ENCODE data around the gene SLC29A1.

The SLC29A1 gene

DNA sequence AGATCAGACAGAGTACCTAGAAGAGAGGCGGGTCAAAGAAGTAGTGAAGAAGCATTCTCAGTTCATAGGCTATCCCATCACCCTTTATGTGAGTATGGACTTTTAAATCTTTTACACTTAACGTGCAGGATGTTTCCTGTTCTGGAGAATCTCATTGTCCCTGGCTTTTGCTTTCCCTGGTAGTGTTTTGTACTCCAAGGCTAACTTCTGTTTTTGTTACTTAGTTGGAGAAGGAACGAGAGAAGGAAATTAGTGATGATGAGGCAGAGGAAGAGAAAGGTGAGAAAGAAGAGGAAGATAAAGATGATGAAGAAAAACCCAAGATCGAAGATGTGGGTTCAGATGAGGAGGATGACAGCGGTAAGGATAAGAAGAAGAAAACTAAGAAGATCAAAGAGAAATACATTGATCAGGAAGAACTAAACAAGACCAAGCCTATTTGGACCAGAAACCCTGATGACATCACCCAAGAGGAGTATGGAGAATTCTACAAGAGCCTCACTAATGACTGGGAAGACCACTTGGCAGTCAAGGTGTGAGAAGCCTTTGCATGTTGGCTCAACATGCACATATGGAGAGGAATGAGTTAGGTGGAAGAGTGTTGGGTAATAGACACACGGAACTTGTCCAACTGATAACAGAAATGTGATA is 26.8 kb downstream of the SLC29A1 start:
- TF ChIP-seq, protein P1, sequence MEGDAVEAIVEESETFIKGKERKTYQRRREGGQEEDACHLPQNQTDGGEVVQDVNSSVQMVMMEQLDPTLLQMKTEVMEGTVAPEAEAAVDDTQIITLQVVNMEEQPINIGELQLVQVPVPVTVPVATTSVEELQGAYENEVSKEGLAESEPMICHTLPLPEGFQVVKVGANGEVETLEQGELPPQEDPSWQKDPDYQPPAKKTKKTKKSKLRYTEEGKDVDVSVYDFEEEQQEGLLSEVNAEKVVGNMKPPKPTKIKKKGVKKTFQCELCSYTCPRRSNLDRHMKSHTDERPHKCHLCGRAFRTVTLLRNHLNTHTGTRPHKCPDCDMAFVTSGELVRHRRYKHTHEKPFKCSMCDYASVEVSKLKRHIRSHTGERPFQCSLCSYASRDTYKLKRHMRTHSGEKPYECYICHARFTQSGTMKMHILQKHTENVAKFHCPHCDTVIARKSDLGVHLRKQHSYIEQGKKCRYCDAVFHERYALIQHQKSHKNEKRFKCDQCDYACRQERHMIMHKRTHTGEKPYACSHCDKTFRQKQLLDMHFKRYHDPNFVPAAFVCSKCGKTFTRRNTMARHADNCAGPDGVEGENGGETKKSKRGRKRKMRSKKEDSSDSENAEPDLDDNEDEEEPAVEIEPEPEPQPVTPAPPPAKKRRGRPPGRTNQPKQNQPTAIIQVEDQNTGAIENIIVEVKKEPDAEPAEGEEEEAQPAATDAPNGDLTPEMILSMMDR (IDR thresholded peaks at IDR 0.05; ENCODE audit: borderline replicate concordance, control extremely low read depth, extremely low read depth, insufficient read depth, missing control alignments), result no peak
- DNase-seq (ENCODE audit: low spot score), result no peak
- in situ Hi-C loops (cut with MboI; ENCODE audit: low sequenced_read_pairs, unreplicated experiment), result no loop called here

DNA sequence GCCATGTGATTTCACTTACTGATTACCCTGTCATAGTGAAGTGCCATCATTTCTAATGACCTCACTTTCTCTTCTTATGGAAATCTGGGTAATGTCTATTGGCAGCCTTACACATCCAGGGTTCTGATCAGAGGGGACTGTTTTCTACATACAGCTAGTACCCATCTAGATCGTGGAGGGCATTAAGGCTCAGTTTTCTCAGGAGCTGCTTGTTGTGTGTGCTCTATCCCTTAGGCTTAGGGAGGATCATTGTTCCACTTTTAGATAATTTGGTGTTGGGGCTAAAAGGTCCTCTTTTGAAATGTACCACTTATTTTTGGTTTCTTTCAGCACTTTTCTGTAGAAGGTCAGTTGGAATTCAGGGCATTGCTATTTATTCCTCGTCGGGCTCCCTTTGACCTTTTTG is 27.3 kb downstream of the SLC29A1 start:
- TF ChIP-seq, protein P1 (IDR thresholded peaks at IDR 0.05; ENCODE audit: borderline replicate concordance, control extremely low read depth, extremely low read depth, insufficient read depth, missing control alignments), result no peak
- no peak for DNase-seq (ENCODE audit: low spot score)
- in situ Hi-C loops (cut with MboI; ENCODE audit: low sequenced_read_pairs, unreplicated experiment), result no loop called here

GRCh38 chr6:44251576-44252524 is 28.5 kb downstream of the SLC29A1 start:
- no peak for DNase-seq (ENCODE audit: low spot score)
- in situ Hi-C loops (cut with MboI; ENCODE audit: low sequenced_read_pairs, unreplicated experiment), result no loop called here
- TF ChIP-seq, protein P1 (IDR thresholded peaks at IDR 0.05; ENCODE audit: borderline replicate concordance, control extremely low read depth, extremely low read depth, insufficient read depth, missing control alignments), result no peak

GRCh38 chr6:44253307-44254101 is 30.1 kb downstream of the SLC29A1 start:
- no peak for DNase-seq (ENCODE audit: low spot score)
- in situ Hi-C loops (cut with MboI; ENCODE audit: low sequenced_read_pairs, unreplicated experiment), result no loop called here

GRCh38 chr6:44254191-44255104 is 31.1 kb downstream of the SLC29A1 start:
- in situ Hi-C loops (cut with MboI; ENCODE audit: low sequenced_read_pairs, unreplicated experiment), result no loop called here
- TF ChIP-seq, protein P1 (IDR thresholded peaks at IDR 0.05; ENCODE audit: borderline replicate concordance, control extremely low read depth, extremely low read depth, insufficient read depth, missing control alignments), result no peak
- no peak for DNase-seq (ENCODE audit: low spot score)

More at GRCh38 chr6:44253307-44254101, 30.1 kb downstream of the SLC29A1 start:
- TF ChIP-seq, protein P1 (IDR thresholded peaks at IDR 0.05; ENCODE audit: borderline replicate concordance, control extremely low read depth, extremely low read depth, insufficient read depth, missing control alignments), result peak; percentile 49
